A549 (cell line): ENCODE results near the gene FSHB. TPM values are rescaled to one million over a fixed set of nuclear protein-coding genes. Genes with fewer than 3 reads are reported as not detected.

Source experiments
- ATAC-seq, 2 experiments: fragments of 200-7000 bp in 1 of 2; fragments of >200 bp in 1 of 2; cut with Nextera tagmentation in 1 of 2; cut with Tn5 transposase in 1 of 2; 3 replicates each; pipeline versions ENCODE4 v1.8.0 to v1.9.1; 2018 to 2020; ENCODE audit warnings: mild to moderate bottlenecking in 1 of 2, moderate library complexity in 1 of 2
- CTCF ChIA-PET: fragments of 300-600 bp; sonication (Branson Sonifier 250); formaldehyde crosslinking; extraction: SDS; loops from one replicate; lab custom pipeline; 2021; ENCODE audit warnings: antibody characterized with exemption, inconsistent platforms; lab: Yijun Ruan, JAX
- POLR2A ChIA-PET: fragments of 350-600 bp; formaldehyde crosslinking; extraction: SDS; loops from one replicate; lab custom pipeline; 2021; ENCODE audit warnings: antibody characterized with exemption, inconsistent platforms; lab: Yijun Ruan, JAX
- DNase-seq, 2 experiments: peaks; one replicate each; pipeline versions ENCODE4 v3.0.0 to v3.0.0-alpha.2; 2011 to 2016; ENCODE audit warnings: low read depth in 1 of 2, low spot score in 1 of 2
- FAIRE-seq: peaks from 2 replicates; lab custom pipeline; 2011; peaks lifted over from hg19 to GRCh38; lab: Jason Lieb, UNC
- H3K27ac ChIP-seq, 2 experiments: fragments of >200 bp; sonication (Bioruptor Twin); formaldehyde crosslinking; 3 replicates each; pipeline ENCODE4 v1.5.1; 2016 to 2017
- H3K4me1 ChIP-seq: fragments of >200 bp; sonication (Bioruptor Twin); formaldehyde crosslinking; 3 replicates; pipeline ENCODE4 v1.6.1; 2016
- H3K4me2 ChIP-seq: fragments of >200 bp; sonication (Bioruptor Twin); formaldehyde crosslinking; 3 replicates; pipeline ENCODE4 v1.6.1; 2016
- H3K4me3 ChIP-seq: fragments of >200 bp; sonication (Bioruptor Twin); formaldehyde crosslinking; 3 replicates; pipeline ENCODE4 v1.5.1; 2016
- H3K9me3 ChIP-seq: fragments of >200 bp; sonication (Bioruptor Twin); formaldehyde crosslinking; 3 replicates; pipeline ENCODE4 v1.6.1; 2016
- BHLHE40 ChIP-seq: IDR thresholded peaks from 2 replicates; pipeline ENCODE4 v1.6.1; 2012; ENCODE audit warnings: low read depth, low read length, inconsistent platforms
- CHD2 ChIP-seq: fragments of 150-350 bp; IDR thresholded peaks from 2 replicates; pipeline ENCODE4 v1.6.1; 2014; ENCODE audit warnings: low read length; ENCODE audit not compliant: partially characterized antibody
- EHF ChIP-seq: fragments of 250-450 bp; sonication (Bioruptor Pico); IDR thresholded peaks from 2 replicates; pipeline ENCODE4 v1.5.0; 2020; ENCODE audit warnings: mild to moderate bottlenecking
- FOSB ChIP-seq: fragments of 250-450 bp; sonication (Bioruptor Pico); IDR thresholded peaks from 2 replicates; pipeline ENCODE4 v1.5.0; 2020; ENCODE audit warnings: mild to moderate bottlenecking, moderate library complexity
- FOXS1 ChIP-seq: fragments of 250-450 bp; sonication (Bioruptor Pico); IDR thresholded peaks from 2 replicates; pipeline ENCODE4 v1.5.0; 2020; ENCODE audit warnings: mild to moderate bottlenecking, moderate library complexity
- GATA3 ChIP-seq: IDR thresholded peaks from 2 replicates; pipeline ENCODE4 v1.6.1; 2012; ENCODE audit warnings: borderline replicate concordance
- HOXB5 ChIP-seq: fragments of 250-450 bp; sonication (Bioruptor Pico); IDR thresholded peaks from 2 replicates; pipeline ENCODE4 v1.5.0; 2020; ENCODE audit warnings: mild to moderate bottlenecking, moderate library complexity
- KDM5A ChIP-seq: fragments of 200-600 bp; sonication (generic); IDR thresholded peaks from 2 replicates; pipeline ENCODE4 v1.6.1; 2016; ENCODE audit warnings: antibody characterized with exemption, mild to moderate bottlenecking
- MAFK ChIP-seq: fragments of 450-650 bp; IDR thresholded peaks from 2 replicates; pipeline ENCODE4 v1.6.1; 2014; ENCODE audit not compliant: partially characterized antibody
- MAZ ChIP-seq: fragments of 150-350 bp; IDR thresholded peaks from 2 replicates; pipeline ENCODE4 v1.6.1; 2014; ENCODE audit warnings: antibody characterized with exemption, low read depth, low read length, borderline replicate concordance
- MYC ChIP-seq: IDR thresholded peaks from 2 replicates; pipeline ENCODE4 v1.6.1; 2012; ENCODE audit warnings: mild to moderate bottlenecking, inconsistent platforms, low read length, improper control_type of control experiment, borderline replicate concordance
- NPAS2 ChIP-seq: fragments of 250-450 bp; sonication (Bioruptor Pico); IDR thresholded peaks from 2 replicates; pipeline ENCODE4 v1.8.0; 2022; ENCODE audit warnings: mild to moderate bottlenecking, moderate library complexity, borderline replicate concordance
- NR3C1 ChIP-seq: fragments of >200 bp; sonication (Bioruptor Twin); formaldehyde crosslinking; IDR thresholded peaks from 3 replicates; pipeline ENCODE4 v1.6.1; 2017
- PHF8 ChIP-seq: fragments of 200-600 bp; sonication (generic); IDR thresholded peaks from 2 replicates; pipeline ENCODE4 v1.6.1; 2016; ENCODE audit warnings: low read depth, mild to moderate bottlenecking, antibody characterized with exemption, moderate library complexity, borderline replicate concordance
- POLR2AphosphoS2 ChIP-seq: conservative IDR thresholded peaks from 2 replicates; pipeline ENCODE4 v1.6.1; 2012; ENCODE audit warnings: low read length, improper control_type of control experiment, inconsistent platforms
- RAD21 ChIP-seq, 2 experiments: fragments of >200 bp in 1 of 2; sonication (Bioruptor Twin) in 1 of 2; formaldehyde crosslinking in 1 of 2; IDR thresholded peaks in 1 of 2; conservative IDR thresholded peaks in 1 of 2; 2 replicates in 1 of 2; 3 replicates in 1 of 2; pipeline ENCODE4 v1.6.1; 2012 to 2018; ENCODE audit warnings: inconsistent platforms in 1 of 2
- RCOR1 ChIP-seq: fragments of 150-350 bp; IDR thresholded peaks from 2 replicates; pipeline ENCODE4 v1.6.1; 2014; ENCODE audit warnings: antibody characterized with exemption, low read length, low read depth
- SMC3 ChIP-seq: fragments of >200 bp; sonication (Bioruptor Twin); formaldehyde crosslinking; IDR thresholded peaks from 3 replicates; pipeline ENCODE4 v1.6.1; 2018; ENCODE audit warnings: inconsistent platforms
- TFCP2L1 ChIP-seq: fragments of 250-450 bp; sonication (Bioruptor Pico); IDR thresholded peaks from 2 replicates; pipeline ENCODE4 v1.5.0; 2021; ENCODE audit warnings: mild to moderate bottlenecking
- ZC3H11A ChIP-seq: fragments of 450-650 bp; IDR thresholded peaks from 2 replicates; pipeline ENCODE4 v1.6.1; 2014; ENCODE audit warnings: antibody characterized with exemption, mild to moderate bottlenecking
- ZNF302 ChIP-seq: fragments of 250-450 bp; sonication (Bioruptor Pico); IDR thresholded peaks from 2 replicates; pipeline ENCODE4 v1.9.0; 2021; ENCODE audit warnings: inconsistent platforms, mild to moderate bottlenecking, moderate library complexity
- ZSCAN20 ChIP-seq: fragments of 250-450 bp; sonication (Bioruptor Pico); IDR thresholded peaks from 2 replicates; pipeline ENCODE4 v1.8.0; 2022; ENCODE audit warnings: mild to moderate bottlenecking, moderate library complexity
- WGBS: methylation state at CpG from one replicate; pipeline ENCODE4 v1.1.6; 2017; ENCODE audit errors: missing lambda C conversion rate; 5-methylcytosine and 5-hydroxymethylcytosine counted together
- polyA plus RNA-seq, 4 experiments: library from polyadenylated mRNA; depleted of rRNA in 3 of 4; stranded (reverse); fragments of >200 nt; fragmentation: RNase III in 1 of 4; extraction: RNeasy Plus Mini Kit Qiagen cat#74134 plus additional on column Dnase treatment in 1 of 4; gene quantifications; 2 replicates in 3 of 4; 3 replicates in 1 of 4; pipeline ENCODE4 v1.2.3, GENCODE V29; 2011 to 2017
- TF ChIP-seq, protein P1 (sequence below): IDR thresholded peaks from 2 replicates; pipeline ENCODE4 v1.6.1; 2012; ENCODE audit warnings: low read depth, borderline replicate concordance
- TF ChIP-seq, protein P2 (sequence below): fragments of >200 bp; sonication (Bioruptor Twin); formaldehyde crosslinking; IDR thresholded peaks from 3 replicates; pipeline ENCODE4 v1.6.1; 2016
- TF ChIP-seq, protein P3 (sequence below): fragments of 250-450 bp; sonication (Bioruptor Pico); IDR thresholded peaks from 2 replicates; pipeline ENCODE4 v1.5.0; 2021; ENCODE audit warnings: mild to moderate bottlenecking, moderate library complexity, borderline replicate concordance

FSHB gene
- polyA plus RNA-seq, 2 of the 4 experiments (the other 2 are of a cell fraction), result not detected

DNA sequence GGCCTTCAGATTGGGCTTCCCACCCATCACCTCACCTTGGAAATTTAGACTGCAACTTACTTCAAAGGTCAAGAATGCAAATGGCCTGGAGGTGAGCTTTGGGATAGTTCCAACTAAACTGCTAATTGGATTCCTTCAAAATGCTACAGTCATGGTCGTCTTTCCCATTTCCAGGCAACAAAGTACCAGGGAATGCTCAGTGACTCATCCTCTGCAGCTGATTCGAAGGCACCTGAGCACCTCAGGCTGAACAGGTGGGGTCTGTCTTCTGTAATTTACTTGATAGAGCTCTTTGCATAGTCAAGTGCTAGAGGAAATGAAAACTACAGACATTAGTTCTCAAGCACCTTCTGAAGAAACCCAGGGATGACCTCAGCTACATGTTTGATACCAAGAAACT is 20.5 kb upstream of the FSHB start:
- Histone ChIP-seq H3K27ac (no peak overlapping the region), H3K9me3 (no peaks in the 10 kb centered on the region), H3K4me1 (no peaks in the 10 kb centered on the region), H3K4me2 (no peak overlapping the region), H3K4me3 (no peak overlapping the region)
- CTCF ChIA-PET, result no interaction called here
- 0% methylated on average over 2 of the region's 2 CpGs for WGBS
- no peak for TF ChIP-seq ZC3H11A
- TF ChIP-seq POLR2AphosphoS2, result no peak
- no peak for TF ChIP-seq EHF
- no peak for TF ChIP-seq MAZ
- TF ChIP-seq, protein P1, sequence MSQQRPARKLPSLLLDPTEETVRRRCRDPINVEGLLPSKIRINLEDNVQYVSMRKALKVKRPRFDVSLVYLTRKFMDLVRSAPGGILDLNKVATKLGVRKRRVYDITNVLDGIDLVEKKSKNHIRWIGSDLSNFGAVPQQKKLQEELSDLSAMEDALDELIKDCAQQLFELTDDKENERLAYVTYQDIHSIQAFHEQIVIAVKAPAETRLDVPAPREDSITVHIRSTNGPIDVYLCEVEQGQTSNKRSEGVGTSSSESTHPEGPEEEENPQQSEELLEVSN, result no peak
- TF ChIP-seq ZNF302 (CRISPR knock-in tag), result no peak
- no peak for TF ChIP-seq MYC
- TF ChIP-seq FOSB (CRISPR knock-in tag), result no peak
- TF ChIP-seq, protein P2, sequence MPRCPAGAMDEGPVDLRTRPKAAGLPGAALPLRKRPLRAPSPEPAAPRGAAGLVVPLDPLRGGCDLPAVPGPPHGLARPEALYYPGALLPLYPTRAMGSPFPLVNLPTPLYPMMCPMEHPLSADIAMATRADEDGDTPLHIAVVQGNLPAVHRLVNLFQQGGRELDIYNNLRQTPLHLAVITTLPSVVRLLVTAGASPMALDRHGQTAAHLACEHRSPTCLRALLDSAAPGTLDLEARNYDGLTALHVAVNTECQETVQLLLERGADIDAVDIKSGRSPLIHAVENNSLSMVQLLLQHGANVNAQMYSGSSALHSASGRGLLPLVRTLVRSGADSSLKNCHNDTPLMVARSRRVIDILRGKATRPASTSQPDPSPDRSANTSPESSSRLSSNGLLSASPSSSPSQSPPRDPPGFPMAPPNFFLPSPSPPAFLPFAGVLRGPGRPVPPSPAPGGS, result no peak
- no peak for TF ChIP-seq GATA3
- TF ChIP-seq, protein P3, sequence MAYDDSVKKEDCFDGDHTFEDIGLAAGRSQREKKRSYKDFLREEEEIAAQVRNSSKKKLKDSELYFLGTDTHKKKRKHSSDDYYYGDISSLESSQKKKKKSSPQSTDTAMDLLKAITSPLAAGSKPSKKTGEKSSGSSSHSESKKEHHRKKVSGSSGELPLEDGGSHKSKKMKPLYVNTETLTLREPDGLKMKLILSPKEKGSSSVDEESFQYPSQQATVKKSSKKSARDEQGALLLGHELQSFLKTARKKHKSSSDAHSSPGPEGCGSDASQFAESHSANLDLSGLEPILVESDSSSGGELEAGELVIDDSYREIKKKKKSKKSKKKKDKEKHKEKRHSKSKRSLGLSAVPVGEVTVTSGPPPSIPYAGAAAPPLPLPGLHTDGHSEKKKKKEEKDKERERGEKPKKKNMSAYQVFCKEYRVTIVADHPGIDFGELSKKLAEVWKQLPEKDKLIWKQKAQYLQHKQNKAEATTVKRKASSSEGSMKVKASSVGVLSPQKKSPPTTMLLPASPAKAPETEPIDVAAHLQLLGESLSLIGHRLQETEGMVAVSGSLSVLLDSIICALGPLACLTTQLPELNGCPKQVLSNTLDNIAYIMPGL, result no peak
- TF ChIP-seq HOXB5 (CRISPR knock-in tag), result no peak
- POLR2A ChIA-PET, result no interaction called here
- DNase-seq, result no peak
- no peak for FAIRE-seq
- no peak for ATAC-seq

DNA sequence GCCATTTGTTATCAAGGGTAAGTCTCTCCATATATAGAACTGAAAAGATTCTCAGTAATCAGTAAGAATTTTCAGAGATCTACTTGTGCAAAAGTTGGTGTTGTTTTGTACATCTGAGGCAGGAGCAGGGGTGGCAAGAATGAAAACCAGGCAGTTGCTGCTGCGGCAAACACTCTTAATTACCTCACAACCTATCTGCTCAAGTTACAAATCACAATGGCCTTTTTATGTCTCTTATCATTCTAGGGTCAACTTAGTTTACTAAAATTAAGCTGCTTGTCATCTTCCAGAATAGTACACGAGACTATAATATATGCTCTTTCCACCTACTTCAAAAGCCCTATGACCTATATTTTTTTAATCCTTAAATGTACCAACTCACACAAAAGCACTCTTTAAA is 14.3 kb upstream of the FSHB start:
- ATAC-seq (no peak), FAIRE-seq (no peak), DNase-seq (no peak)
- no peak overlapping the region for H3K27ac ChIP-seq
- 4% methylated on average over 2 of the region's 2 CpGs for WGBS
- ChIA-PET POLR2A (interaction anchor here (0.7 kb wide), 1 partner anchor 768 kb away, joined by 3 read pairs; no protein-coding TSS in a partner anchor), CTCF (no interaction called here)
- no peak for TF ChIP-seq SMC3
- TF ChIP-seq FOSB (CRISPR knock-in tag), result no peak
- TF ChIP-seq MAFK, result no peak
- H3K4me3 ChIP-seq, result no peak overlapping the region
- no peaks in the 10 kb centered on the region for H3K4me1 ChIP-seq
- H3K4me2 ChIP-seq, result no peak overlapping the region
- H3K9me3 ChIP-seq, result no peaks in the 10 kb centered on the region

DNA sequence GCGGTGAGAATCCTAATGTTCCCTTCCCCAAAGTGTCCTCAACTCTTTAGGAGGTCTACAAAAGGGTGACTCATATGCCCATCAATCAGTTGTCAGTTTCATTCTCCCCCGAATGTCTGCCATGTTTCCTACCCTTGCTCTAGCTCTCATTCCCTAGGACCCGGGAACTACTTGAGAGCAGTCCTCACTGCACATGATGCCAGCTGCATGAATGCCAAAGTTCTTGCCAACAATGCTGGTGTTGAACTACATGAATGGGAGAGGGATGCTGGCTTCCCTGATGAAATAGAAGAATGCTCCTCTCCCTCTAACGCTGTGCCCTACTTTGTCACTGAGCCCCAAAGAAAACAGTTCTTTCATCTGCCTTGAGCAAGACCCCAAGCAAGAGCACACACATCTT is 12.5 kb upstream of the FSHB start:
- no peak for TF ChIP-seq MYC
- TF ChIP-seq MAFK, result no peak
- no peak for TF ChIP-seq RCOR1
- no peak for TF ChIP-seq RAD21 (conservative IDR thresholded peaks at IDR 0.05 in 1 of 2, IDR thresholded peaks at IDR 0.05 in 1 of 2)
- TF ChIP-seq ZC3H11A, result no peak
- H3K4me2 ChIP-seq, result no peak overlapping the region
- no peak overlapping the region for H3K4me3 ChIP-seq
- FAIRE-seq, result no peak
- 3% methylated on average over 4 of the region's 4 CpGs for WGBS
- no peak for DNase-seq
- CTCF ChIA-PET, result no interaction called here
- no peaks in the 10 kb centered on the region for H3K4me1 ChIP-seq
- ATAC-seq, result no peak
- H3K27ac ChIP-seq, result no peak overlapping the region
- no peaks in the 10 kb centered on the region for H3K9me3 ChIP-seq
- POLR2A ChIA-PET, result no interaction called here

DNA sequence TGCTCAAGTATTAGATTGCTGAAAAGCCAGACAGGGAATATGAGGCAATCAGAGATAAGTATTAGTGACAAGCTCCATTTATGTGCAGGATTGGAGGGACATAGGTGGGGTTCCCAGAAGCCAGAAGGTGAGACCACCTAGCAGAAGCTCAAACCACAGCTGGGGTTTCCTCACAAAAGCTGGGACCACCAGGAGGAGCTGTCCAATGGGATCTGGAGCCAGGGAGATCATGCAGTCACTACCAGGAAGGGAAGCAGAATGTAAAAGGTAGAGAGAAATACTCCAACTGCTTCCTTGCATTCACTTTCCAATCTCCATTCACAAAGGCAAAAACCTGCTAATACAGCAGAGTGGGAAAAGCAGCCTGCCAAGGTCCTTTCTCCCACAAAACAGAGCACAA is 5.2 kb upstream of the FSHB start:
- no peak for DNase-seq
- H3K4me1 ChIP-seq, result no peaks in the 10 kb centered on the region
- no peak overlapping the region for H3K4me2 ChIP-seq
- no peak overlapping the region for H3K4me3 ChIP-seq
- TF ChIP-seq ZSCAN20 (CRISPR knock-in tag), result no peak
- TF ChIP-seq TFCP2L1 (CRISPR knock-in tag), result no peak
- TF ChIP-seq MAFK, result no peak
- no peak for TF ChIP-seq SMC3
- TF ChIP-seq CHD2, result no peak
- no peak for TF ChIP-seq KDM5A
- no peak for TF ChIP-seq NPAS2 (CRISPR knock-in tag)
- TF ChIP-seq BHLHE40, result no peak
- no peak for TF ChIP-seq PHF8
- TF ChIP-seq, protein P3, result no peak
- no peak for TF ChIP-seq NR3C1
- TF ChIP-seq FOXS1 (CRISPR knock-in tag), result no peak
- TF ChIP-seq, all 56 proteins: peak for 0
- ATAC-seq (no peak), FAIRE-seq (no peak)
- POLR2A ChIA-PET, result no interaction called here
- Histone ChIP-seq H3K9me3 (no peaks in the 10 kb centered on the region), H3K27ac (no peak overlapping the region)
- CTCF ChIA-PET, result no interaction called here
